ENCODE measurements around the gene CFAP52.

DNA sequence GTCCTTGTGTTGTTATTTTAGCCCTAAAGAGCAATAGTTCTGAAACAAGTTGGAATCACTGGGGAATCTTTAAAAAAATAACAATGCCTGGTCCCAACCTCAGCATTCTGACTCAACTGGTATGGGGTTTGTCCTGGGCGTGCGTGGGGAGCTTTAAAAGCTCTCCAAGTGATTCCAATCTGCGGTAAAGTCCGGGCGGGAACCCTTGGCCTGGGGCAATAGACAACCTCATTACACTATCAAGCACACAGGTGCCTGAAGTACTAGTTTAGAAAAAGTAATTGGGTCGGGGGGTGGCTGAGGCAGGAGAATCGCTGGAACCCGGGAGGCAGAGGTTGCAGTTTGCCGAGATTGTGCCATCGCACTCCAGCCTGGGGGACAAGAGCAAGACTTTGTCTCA, 5.2 kb upstream of the CFAP52 start:
- TF ChIP-seq CTCF (conservative IDR thresholded peaks at IDR 0.05; ENCODE audit: low read depth in 2 of 2) (no peak), CREB1 (CRISPR knock-in tag; IDR thresholded peaks at IDR 0.05; ENCODE audit: low read depth) (no peak), EZH2phosphoT487 (IDR thresholded peaks at IDR 0.05; ENCODE audit: unreplicated experiment) (no peak), JUNB (IDR thresholded peaks at IDR 0.05; ENCODE audit: unreplicated experiment) (no peak), POLR2AphosphoS5 (IDR thresholded peaks at IDR 0.05; ENCODE audit: low read depth) (no peak), EZH2 (IDR thresholded peaks at IDR 0.05; ENCODE audit: low read depth, unreplicated experiment) (no peak), ZNF114 (CRISPR knock-in tag; IDR thresholded peaks at IDR 0.05) (no peak), ZNF331 (CRISPR knock-in tag; IDR thresholded peaks at IDR 0.05; ENCODE audit: low read depth) (no peak)
- TF ChIP-seq, protein P1, sequence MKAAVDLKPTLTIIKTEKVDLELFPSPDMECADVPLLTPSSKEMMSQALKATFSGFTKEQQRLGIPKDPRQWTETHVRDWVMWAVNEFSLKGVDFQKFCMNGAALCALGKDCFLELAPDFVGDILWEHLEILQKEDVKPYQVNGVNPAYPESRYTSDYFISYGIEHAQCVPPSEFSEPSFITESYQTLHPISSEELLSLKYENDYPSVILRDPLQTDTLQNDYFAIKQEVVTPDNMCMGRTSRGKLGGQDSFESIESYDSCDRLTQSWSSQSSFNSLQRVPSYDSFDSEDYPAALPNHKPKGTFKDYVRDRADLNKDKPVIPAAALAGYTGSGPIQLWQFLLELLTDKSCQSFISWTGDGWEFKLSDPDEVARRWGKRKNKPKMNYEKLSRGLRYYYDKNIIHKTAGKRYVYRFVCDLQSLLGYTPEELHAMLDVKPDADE (IDR thresholded peaks at IDR 0.05): no peak
